Measurements from ENCODE around the gene P2RX2. TPM values are rescaled to one million over a fixed set of nuclear protein-coding genes. Genes with fewer than 3 reads are reported as not detected.

P2RX2 gene
- total RNA-seq, 1 experiment from 2014 or later, result not detected

- ChIA-PET CTCF (no interaction called here), POLR2A (ENCODE audit: unreplicated experiment) (no interaction called here)
- DNase-seq, result no peak
- Histone ChIP-seq H3K4me1 (replicated peaks; ENCODE audit: insufficient read depth) (no peaks in the 10 kb centered on the region), H3K4me3 (no peak overlapping the region), H3K4me2 (no peak overlapping the region), H3K27ac (no peak overlapping the region), H3F3A (ENCODE audit: insufficient read depth, low read depth) (no peaks in the 10 kb centered on the region; the same call in 1 of the 2 replicates), H3K9me2 (ENCODE audit: insufficient read depth) (no peaks in the 10 kb centered on the region), H4K20me1 (ENCODE audit: insufficient read depth) (no peaks in the 10 kb centered on the region; the same call in 1 of the 2 replicates), H2AFZ (no peak overlapping the region), H3K9me3 (ENCODE audit: insufficient read depth, low read depth) (no peaks in the 10 kb centered on the region), H3K36me3 (ENCODE audit: low read depth) (no peaks in the 10 kb centered on the region), H3K27me3 (ENCODE audit: insufficient read depth, low read depth) (peaks cover 86% of the 10 kb centered on the region), H3K79me2 (ENCODE audit: low read depth) (no peaks in the 10 kb centered on the region)
- BruUV-seq (replicated peaks), result no TSS peak
- intact Hi-C loops (cut with micrococcal nuclease; ENCODE audit: unreplicated experiment), result no loop called here
- TF ChIP-seq CTCF (conservative IDR thresholded peaks at IDR 0.05), result no peak
- no peak for TF ChIP-seq EZH2 (IDR thresholded peaks at IDR 0.05; ENCODE audit: low read depth)
Observed at GRCh38 chr12:132605892-132606291, 12.7 kb upstream of the P2RX2 start.

DNA sequence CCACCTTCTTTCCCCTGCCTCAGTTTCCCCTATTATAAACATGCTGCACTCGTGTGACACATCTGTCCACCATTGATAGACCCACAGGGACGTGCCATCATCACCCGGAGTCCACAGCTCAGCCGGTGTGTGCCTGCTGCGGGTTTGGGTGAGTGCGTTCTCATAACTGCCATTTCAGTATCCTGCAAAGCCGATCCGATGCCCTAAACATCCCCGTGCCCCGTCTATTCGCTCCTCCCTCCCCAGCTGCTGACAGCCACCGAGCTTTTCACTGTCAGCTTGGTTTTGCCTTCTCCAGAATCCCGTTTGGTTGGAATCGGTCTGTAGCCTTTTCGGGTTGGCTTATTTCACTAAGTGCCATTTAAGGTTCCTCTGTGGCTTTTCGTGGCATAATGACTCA lies 12.1 kb upstream of the P2RX2 start:
- TF ChIP-seq CTCF (conservative IDR thresholded peaks at IDR 0.05) (no peak), EZH2 (IDR thresholded peaks at IDR 0.05; ENCODE audit: low read depth) (no peak)
- BruUV-seq (replicated peaks), result no TSS peak
- H3K27me3 ChIP-seq (ENCODE audit: insufficient read depth, low read depth), result peaks cover 86% of the 10 kb centered on the region

DNA sequence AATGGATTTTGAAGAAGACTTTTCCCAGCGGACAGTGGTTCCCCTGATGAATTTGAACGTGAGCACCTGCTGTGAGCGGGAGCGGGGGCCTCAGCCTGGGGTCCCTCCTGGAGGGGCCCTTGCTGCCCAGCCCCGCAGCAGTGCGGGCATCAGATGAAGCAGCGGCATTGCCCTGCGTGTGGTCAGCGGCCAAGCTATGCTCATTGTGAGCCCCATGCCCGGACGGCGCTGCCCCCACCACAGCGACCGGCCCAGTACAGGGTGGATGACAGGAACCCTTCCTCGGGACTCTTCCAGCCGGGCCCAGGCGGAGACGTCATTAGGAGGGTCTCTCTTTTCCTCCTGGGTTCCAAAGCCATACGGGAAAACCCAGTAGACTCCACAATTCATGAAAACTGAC lies 11.6 kb upstream of the P2RX2 start:
- no peak overlapping the region for H2AFZ ChIP-seq
- CTCF ChIA-PET, result no interaction called here
- no TSS peak for BruUV-seq (replicated peaks)

More for the DNA sequence above, 12.1 kb upstream of the P2RX2 start:
- Histone ChIP-seq H3K9me2 (ENCODE audit: insufficient read depth) (no peaks in the 10 kb centered on the region), H3K9me3 (ENCODE audit: insufficient read depth, low read depth) (no peaks in the 10 kb centered on the region), H3F3A (ENCODE audit: insufficient read depth, low read depth) (no peaks in the 10 kb centered on the region; the same call in 1 of the 2 replicates), H3K4me1 (replicated peaks; ENCODE audit: insufficient read depth) (no peaks in the 10 kb centered on the region), H3K36me3 (ENCODE audit: low read depth) (no peaks in the 10 kb centered on the region), H3K79me2 (ENCODE audit: low read depth) (no peaks in the 10 kb centered on the region), H3K4me2 (no peak overlapping the region), H4K20me1 (ENCODE audit: insufficient read depth) (no peaks in the 10 kb centered on the region; the same call in 1 of the 2 replicates), H3K4me3 (no peak overlapping the region), H3K27ac (no peak overlapping the region), H2AFZ (no peak overlapping the region)
- CTCF ChIA-PET, result no interaction called here
- intact Hi-C loops (cut with micrococcal nuclease; ENCODE audit: unreplicated experiment), result no loop called here
- POLR2A ChIA-PET (ENCODE audit: unreplicated experiment), result no interaction called here
- no peak for DNase-seq

More for the DNA sequence above, 11.6 kb upstream of the P2RX2 start:
- intact Hi-C loops (cut with micrococcal nuclease; ENCODE audit: unreplicated experiment), result no loop called here
- POLR2A ChIA-PET (ENCODE audit: unreplicated experiment), result no interaction called here
- Histone ChIP-seq H3K9me3 (ENCODE audit: insufficient read depth, low read depth) (no peaks in the 10 kb centered on the region; the same call in 1 of the 2 replicates), H3K4me3 (no peak overlapping the region), H3K36me3 (ENCODE audit: low read depth) (no peaks in the 10 kb centered on the region), H3K4me2 (no peak overlapping the region), H4K20me1 (ENCODE audit: insufficient read depth) (no peaks in the 10 kb centered on the region; the same call in 1 of the 2 replicates), H3K79me2 (ENCODE audit: low read depth) (no peaks in the 10 kb centered on the region), H3K27me3 (ENCODE audit: insufficient read depth, low read depth) (peaks cover 85% of the 10 kb centered on the region), H3K9me2 (ENCODE audit: insufficient read depth) (no peaks in the 10 kb centered on the region), H3K27ac (no peak overlapping the region), H3K4me1 (replicated peaks; ENCODE audit: insufficient read depth) (no peaks in the 10 kb centered on the region), H3F3A (ENCODE audit: insufficient read depth, low read depth) (no peaks in the 10 kb centered on the region; the same call in 1 of the 2 replicates)
- TF ChIP-seq EZH2 (IDR thresholded peaks at IDR 0.05; ENCODE audit: low read depth) (no peak), CTCF (conservative IDR thresholded peaks at IDR 0.05) (no peak)
- DNase-seq, result no peak

Measured in PC-9 (cell line).